HG03175 (cell line): Measurements from ENCODE around the gene TSPAN1.
A peak's percentile ranks its signal among the peaks of the same experiment; 100 is the strongest.

ENCODE experiments used
- ATAC-seq: cut with Tn5 transposase; IDR thresholded peaks from one replicate; pipeline ENCODE4 v1.9.1; 2021; ENCODE audit warnings: mild to moderate bottlenecking, moderate library complexity; ENCODE audit not compliant: unreplicated experiment

TSPAN1 gene

GRCh38 chr1:46174448-46175231 is at the start of gene TSPAN1:
Gene TSPAN1 (plus strand): TSS chr1:46175087. CDS start chr1:46181108, 6,021 bp downstream.
- ATAC-seq = no peak

- no peak for ATAC-seq
These were observed 46.5 kb upstream of the TSPAN1 start for GRCh38 chr1:46128344-46128743.

GRCh38 chr1:46130121-46130520 is 44.8 kb upstream of the TSPAN1 start:
- ATAC-seq = no peak

GRCh38 chr1:46130606-46131005 is 44.3 kb upstream of the TSPAN1 start:
- no peak for ATAC-seq

DNA sequence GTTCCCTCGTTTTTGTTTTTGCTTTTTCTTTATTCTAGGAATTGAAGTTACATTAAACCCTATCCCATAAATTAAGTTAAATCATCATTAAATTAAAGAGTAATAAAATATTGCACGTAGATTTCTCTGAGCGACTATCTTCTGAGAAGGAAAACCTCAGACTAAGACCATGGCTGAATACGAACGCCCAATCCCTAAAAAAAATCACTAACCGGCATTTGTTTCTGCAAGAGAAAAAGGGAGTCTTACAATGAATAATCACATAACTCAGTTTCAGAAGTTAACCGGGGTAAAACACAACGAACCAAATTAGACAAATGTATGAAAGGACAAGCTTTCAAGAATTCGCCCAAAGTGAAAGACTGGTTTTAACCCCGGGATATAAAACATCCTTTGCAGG is 43.8 kb upstream of the TSPAN1 start:
- no peak for ATAC-seq

- ATAC-seq = no peak
These were observed 43.0 kb upstream of the TSPAN1 start for GRCh38 chr1:46131712-46132528.

DNA sequence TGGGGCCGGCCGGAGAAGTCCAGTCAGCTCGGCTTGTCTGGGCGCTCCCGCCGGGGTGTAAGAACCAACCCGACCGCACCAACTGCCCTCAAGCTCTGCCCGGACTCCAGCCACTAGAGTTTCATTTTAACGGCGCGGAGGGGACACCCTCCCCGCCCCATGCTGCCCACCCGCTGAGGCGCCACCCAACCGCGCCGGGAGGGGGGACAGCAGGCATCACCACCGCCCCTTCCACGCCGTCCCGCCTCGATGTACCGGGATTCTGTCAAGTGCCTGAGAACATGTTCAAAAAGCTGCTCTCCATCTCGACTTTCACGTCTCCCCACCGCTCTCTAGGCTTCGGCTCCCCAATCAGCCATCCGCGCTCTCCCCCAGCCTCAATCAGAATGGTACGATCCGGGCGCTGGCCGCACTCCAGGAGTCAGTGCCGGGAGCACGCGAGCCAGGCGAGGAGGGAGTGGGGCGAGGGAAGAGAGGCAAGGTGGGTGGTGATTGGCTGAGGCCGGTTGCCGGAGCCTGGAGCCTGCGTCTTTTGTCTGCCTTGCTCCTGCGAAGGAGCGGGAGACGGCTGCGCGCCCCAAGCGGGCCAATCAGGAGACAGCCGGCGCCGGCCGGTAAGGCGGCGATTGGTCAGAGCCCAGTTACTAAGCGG is 42.2 kb upstream of the TSPAN1 start, which contains the start of gene PIK3R3:
Gene PIK3R3 (minus strand): TSS at position 101 of the 652 bp plus-strand sequence. CDS start 677 bp downstream, outside the sequence.
- ATAC-seq = peak; percentile 91

- ATAC-seq = peak; percentile 57
These were observed 41.7 kb upstream of the TSPAN1 start for GRCh38 chr1:46133181-46133658.

GRCh38 chr1:46133781-46134350 is 41.0 kb upstream of the TSPAN1 start:
- ATAC-seq = no peak

GRCh38 chr1:46134660-46135331 is 40.1 kb upstream of the TSPAN1 start:
- ATAC-seq = no peak

- ATAC-seq = no peak
These were observed 38.2 kb upstream of the TSPAN1 start for GRCh38 chr1:46136711-46137110.

GRCh38 chr1:46137916-46138315 is 37.0 kb upstream of the TSPAN1 start:
- ATAC-seq = no peak

DNA sequence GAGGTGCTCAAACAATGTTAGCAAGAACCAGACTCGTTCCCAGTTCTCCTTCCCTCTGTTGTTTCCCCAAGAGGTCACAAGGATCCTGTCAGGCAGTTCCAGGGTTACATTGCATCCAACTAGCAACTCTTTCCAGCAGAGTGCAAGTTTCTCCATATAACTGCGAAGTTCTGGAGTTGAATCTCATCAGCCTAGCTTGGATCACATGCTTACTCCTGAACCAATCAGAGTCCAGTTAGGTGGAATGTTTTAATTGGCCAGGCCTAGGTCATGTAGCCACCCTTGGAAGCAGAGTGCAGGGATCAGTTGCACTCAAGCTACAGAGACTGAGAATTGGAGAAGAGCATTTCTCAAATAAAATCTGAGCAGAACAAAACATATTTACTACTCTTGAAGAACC is 26.6 kb upstream of the TSPAN1 start:
- ATAC-seq = no peak

DNA sequence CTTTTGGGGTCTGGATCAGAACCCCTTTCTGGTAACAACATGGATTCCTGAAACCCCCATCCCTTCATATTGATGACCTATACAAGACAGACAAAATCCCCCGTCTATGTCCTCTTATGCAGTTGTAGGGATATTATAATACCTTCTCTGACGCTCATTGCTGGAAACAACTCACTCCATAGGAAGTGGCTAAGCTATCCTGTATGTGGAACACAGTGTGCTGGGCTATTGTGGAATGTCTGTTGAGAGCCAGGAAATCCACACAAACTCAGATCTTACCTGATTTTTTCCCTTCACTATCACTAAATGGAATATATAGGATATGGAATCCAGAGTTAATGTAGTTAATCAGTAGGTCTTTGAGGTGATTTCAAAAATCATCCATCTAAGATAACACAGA is 24.8 kb upstream of the TSPAN1 start:
- ATAC-seq = no peak

GRCh38 chr1:46152016-46152415 is 22.9 kb upstream of the TSPAN1 start:
- no peak for ATAC-seq

- ATAC-seq = no peak
These were observed 21.7 kb upstream of the TSPAN1 start for GRCh38 chr1:46153228-46153627.

- ATAC-seq = no peak
These were observed 21.2 kb upstream of the TSPAN1 start for GRCh38 chr1:46153732-46154131.

DNA sequence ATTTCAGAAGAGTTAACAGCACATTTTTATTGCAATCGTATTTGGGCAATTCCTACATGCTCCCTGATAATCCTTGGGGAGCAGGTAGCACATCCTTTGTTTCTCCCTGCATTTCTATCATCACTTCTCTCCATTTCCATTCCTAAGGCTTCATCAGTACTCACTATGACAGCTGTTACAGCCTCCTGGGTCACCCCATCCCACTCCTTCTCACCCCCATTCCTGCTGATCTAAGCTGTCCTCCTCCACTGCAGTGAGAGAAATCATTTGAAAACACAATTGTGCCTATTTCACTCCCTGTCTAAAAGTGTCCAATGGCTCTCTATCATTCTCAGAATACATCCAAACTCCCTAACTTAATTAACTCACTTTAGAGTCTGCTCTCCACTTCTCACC is 17.0 kb upstream of the TSPAN1 start:
- no peak for ATAC-seq

DNA sequence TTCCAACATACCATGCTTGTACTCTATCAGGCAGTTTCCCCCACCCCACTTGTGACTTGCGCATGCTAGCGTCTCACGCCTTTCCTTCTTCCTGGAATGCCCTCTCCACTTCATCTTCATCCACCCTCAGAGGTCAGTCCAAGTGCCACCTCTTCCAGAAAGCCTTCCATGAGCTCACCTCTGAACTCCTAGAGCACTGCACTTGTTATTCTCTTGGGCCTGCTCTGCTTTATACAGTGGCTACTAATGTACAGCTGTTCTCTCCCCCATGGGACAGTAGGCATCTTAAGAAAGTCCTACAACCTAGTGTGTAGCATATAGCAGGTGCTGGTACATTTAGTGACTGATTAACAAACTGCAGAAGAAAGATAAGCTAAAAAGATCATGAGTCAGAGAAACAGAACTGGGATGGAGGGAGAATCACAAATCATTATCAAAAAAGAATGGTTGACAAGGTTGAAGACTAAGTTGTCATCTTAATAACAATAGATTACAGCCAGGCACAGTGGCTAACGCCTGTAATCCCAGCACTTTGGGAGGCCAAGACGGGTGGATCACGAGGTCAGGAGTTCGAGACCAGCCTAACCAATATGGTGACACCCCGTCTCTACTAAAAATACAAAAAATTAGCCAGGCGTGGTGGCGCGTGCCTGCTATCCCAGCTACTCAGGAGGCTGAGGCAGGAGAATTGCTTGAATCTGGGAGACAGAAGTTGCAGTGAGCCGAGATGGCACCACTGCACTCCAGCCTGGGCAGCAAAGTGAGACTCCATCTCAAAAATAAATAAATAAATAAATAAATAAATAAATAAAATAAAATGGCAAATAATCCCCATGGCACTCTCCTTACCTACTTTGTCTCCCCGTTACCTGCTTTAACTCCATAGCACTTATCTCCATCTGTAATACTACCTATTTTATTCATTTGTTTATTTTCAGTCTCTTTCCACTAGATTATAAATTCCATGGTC is 16.3 kb upstream of the TSPAN1 start:
- ATAC-seq = peak; percentile 92
